CD4-positive, alpha-beta T cell treated with Interleukin-17A for 1 hour (primary cell): ENCODE measurements around the gene SEPTIN1.
A peak's percentile ranks its signal among the peaks of the same experiment; 100 is the strongest.
"Not testable (repeated sequence)": the region's sequence is repeated elsewhere in the genome, so short reads cannot be mapped to it uniquely, and the experiment has no call there.

ENCODE experiments used
- DNase-seq: peaks from one replicate; pipeline ENCODE4 v3.0.0-alpha.2; 2020

Gene SEPTIN1

GRCh38 chr16:30356401-30357084, 25.8 kb downstream of the SEPTIN1 start:
- no peak for DNase-seq

- DNase-seq: no peak
These were observed 26.4 kb downstream of the SEPTIN1 start for GRCh38 chr16:30355954-30356308.

- DNase-seq: peak; percentile 91
These were observed 27.0 kb downstream of the SEPTIN1 start, which contains the start of gene CD2BP2 for GRCh38 chr16:30355144-30355953. CD2BP2 (minus strand) TSS chr16:30355308; CDS start chr16:30354681, 627 bp downstream.

- DNase-seq: no peak
These were observed 27.8 kb downstream of the SEPTIN1 start for GRCh38 chr16:30354423-30355143.

- no peak for DNase-seq
These were observed 28.8 kb downstream of the SEPTIN1 start for GRCh38 chr16:30353438-30354129.

GRCh38 chr16:30352488-30353401, 29.6 kb downstream of the SEPTIN1 start:
- DNase-seq: no peak

GRCh38 chr16:30351586-30352419, 30.6 kb downstream of the SEPTIN1 start:
- DNase-seq: no peak

- no peak for DNase-seq
These were observed 31.3 kb downstream of the SEPTIN1 start for GRCh38 chr16:30351001-30351441.

GRCh38 chr16:30350134-30350871, 32.1 kb downstream of the SEPTIN1 start:
- DNase-seq: peak; percentile 54

GRCh38 chr16:30349675-30350074, 32.7 kb downstream of the SEPTIN1 start:
- DNase-seq: no peak

- no peak for DNase-seq
These were observed 33.4 kb downstream of the SEPTIN1 start for GRCh38 chr16:30348929-30349328.

- DNase-seq: no peak
These were observed 34.2 kb downstream of the SEPTIN1 start for GRCh38 chr16:30348113-30348512.

- DNase-seq: no peak
These were observed 36.1 kb downstream of the SEPTIN1 start for GRCh38 chr16:30346286-30346685.

- not testable (repeated sequence) for DNase-seq
These were observed 38.9 kb downstream of the SEPTIN1 start for GRCh38 chr16:30343491-30343820.

GRCh38 chr16:30342751-30343490, 39.4 kb downstream of the SEPTIN1 start:
- DNase-seq: no peak

- not testable (repeated sequence) for DNase-seq
These were observed 40.4 kb downstream of the SEPTIN1 start for GRCh38 chr16:30341971-30342370.

- DNase-seq: no peak
These were observed 41.7 kb downstream of the SEPTIN1 start for GRCh38 chr16:30340621-30341020.

GRCh38 chr16:30338715-30339114, 43.6 kb downstream of the SEPTIN1 start:
- not testable (repeated sequence) for DNase-seq

- DNase-seq: not testable (repeated sequence)
These were observed 44.4 kb downstream of the SEPTIN1 start for GRCh38 chr16:30337964-30338357.
